Panc1 (cell line): ENCODE results near the gene RIC3. TPM values are rescaled to one million over a fixed set of nuclear protein-coding genes. Genes with fewer than 3 reads are reported as not detected.

Source experiments
- ATAC-seq: fragments of 200-7000 bp; cut with Tn5 transposase; 2 replicates; pipeline ENCODE4 v1.9.1; 2020; ENCODE audit warnings: mild to moderate bottlenecking, moderate library complexity
- BruUV-seq: library from RNA; stranded (reverse); fragments of 400-500 nt; replicated peaks from 2 replicates; lab custom pipeline; 2021; lab: Mats Ljungman, UMichigan
- CTCF ChIA-PET: fragments of 300-600 bp; sonication (Branson Sonifier 250); formaldehyde crosslinking; loops from one replicate; lab custom pipeline; 2022; ENCODE audit warnings: antibody characterized with exemption; lab: Charles Lee
- POLR2A ChIA-PET: fragments of 300-600 bp; sonication (Branson Sonifier 250); formaldehyde crosslinking; loops from one replicate; lab custom pipeline; 2022; ENCODE audit warnings: antibody characterized with exemption; lab: Charles Lee
- DNase-seq: peaks from one replicate; pipeline ENCODE4 v3.0.0-alpha.2; 2010; ENCODE audit warnings: low read depth, low spot score
- H3K27ac ChIP-seq: 2 replicates; pipeline ENCODE4 v1.5.1; 2011; ENCODE audit warnings: mild to moderate bottlenecking, low read length, inconsistent platforms
- H3K27me3 ChIP-seq: fragments of 200-500 bp; sonication (Bioruptor generic); 2 replicates; pipeline ENCODE4 v1.6.0; 2014; ENCODE audit warnings: low read length, inconsistent platforms; ENCODE audit not compliant: control insufficient read depth, insufficient read depth
- H3K36me3 ChIP-seq: fragments of 200-500 bp; sonication (Bioruptor generic); 2 replicates; pipeline ENCODE4 v1.5.1; 2014; ENCODE audit warnings: inconsistent platforms, mild to moderate bottlenecking, low read length, moderate library complexity; ENCODE audit not compliant: control insufficient read depth, insufficient read depth
- H3K4me1 ChIP-seq: 2 replicates; pipeline ENCODE4 v1.5.1; 2011; ENCODE audit warnings: inconsistent platforms, mild to moderate bottlenecking, low read length, moderate library complexity; ENCODE audit not compliant: control insufficient read depth, insufficient read depth
- H3K4me3 ChIP-seq, 2 experiments: 2 replicates each; pipeline ENCODE4 v1.5.1; 2011 to 2012; ENCODE audit warnings: low read depth in 2 of 2, low read length in 2 of 2, mild to moderate bottlenecking in 2 of 2, inconsistent platforms in 1 of 2, moderate library complexity in 1 of 2
- H3K9me3 ChIP-seq: fragments of 200-500 bp; sonication (Bioruptor generic); 2 replicates; pipeline ENCODE4 v1.5.1; 2014; ENCODE audit warnings: low read depth, mild to moderate bottlenecking, inconsistent platforms, low read length, moderate library complexity; ENCODE audit not compliant: control insufficient read depth, insufficient read depth
- POLR2AphosphoS5 ChIP-seq: IDR thresholded peaks from 2 replicates; pipeline ENCODE4 v1.6.1; 2012; ENCODE audit warnings: mild to moderate bottlenecking, low read depth, low read length, moderate library complexity
- SIN3A ChIP-seq: IDR thresholded peaks from 2 replicates; pipeline ENCODE4 v1.6.1; 2012; ENCODE audit warnings: low read depth, mild to moderate bottlenecking, low read length, moderate library complexity, borderline replicate concordance; ENCODE audit not compliant: insufficient read depth
- TCF7L2 ChIP-seq: IDR thresholded peaks from 2 replicates; pipeline ENCODE4 v1.6.1; 2011; ENCODE audit warnings: mild to moderate bottlenecking, low read depth, low read length, inconsistent platforms
- in situ Hi-C: cut with HindIII; loops from 2 replicates; pipeline ENCODE4 v1.10.0; 2016; ENCODE audit warnings: low sequenced_read_pairs, low pct_unique_long_range_greater_than_20kb
- intact Hi-C: fragments of 100-400 bp; cut with micrococcal nuclease; formaldehyde crosslinking; loops from one replicate; pipeline ENCODE4 v1.10.0; 2022; ENCODE audit not compliant: unreplicated experiment
- total RNA-seq: library from RNA; stranded (reverse); gene quantifications from one replicate; pipeline ENCODE4 v1.2.1, GENCODE V29; 2021; ENCODE audit not compliant: unreplicated experiment
- TF ChIP-seq, protein P1 (sequence below): fragments of 450-650 bp; IDR thresholded peaks from 2 replicates; pipeline ENCODE4 v1.5.1; 2017; ENCODE audit warnings: mild to moderate bottlenecking
- TF ChIP-seq, protein P2 (sequence below), 2 experiments: IDR thresholded peaks; 2 replicates each; pipeline ENCODE4 v1.6.1; 2011 to 2012; ENCODE audit warnings: low read depth in 2 of 2, control low read depth in 1 of 2, low read length in 1 of 2, mild to moderate bottlenecking in 1 of 2, moderate library complexity in 1 of 2; ENCODE audit not compliant: insufficient read depth in 1 of 2

The RIC3 gene
- total RNA-seq, 1 experiment from 2014 or later = 4.2 TPM

DNA sequence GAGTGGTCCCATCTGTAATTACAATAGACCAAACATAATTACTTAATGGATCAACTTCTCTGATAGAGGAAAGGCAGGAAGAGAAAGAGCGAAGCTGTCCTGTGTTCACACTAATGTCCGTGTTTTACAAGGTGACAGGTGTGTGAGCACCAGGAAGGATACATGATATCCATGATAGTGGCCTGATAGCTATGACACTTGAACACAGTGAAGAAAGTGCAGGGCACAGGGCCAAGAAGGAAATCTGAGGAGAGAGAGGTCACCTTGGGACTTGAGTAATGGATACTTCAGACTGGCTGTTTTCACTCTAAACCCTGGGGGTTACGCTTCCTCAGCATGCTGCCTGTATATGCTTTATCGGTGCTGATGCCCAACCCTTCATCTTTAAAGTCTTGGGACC, 58.4 kb downstream of the RIC3 start:
- POLR2A ChIA-PET = no interaction called here
- no peak for DNase-seq
- Histone ChIP-seq H3K4me1 (no peaks in the 10 kb centered on the region), H3K36me3 (no peaks in the 10 kb centered on the region), H3K9me3 (0 out of 2 replicates have a peak, but pooled peaks cover 7% of the 10 kb centered on the region), H3K4me3 (no peak overlapping the region), H3K27ac (no peak overlapping the region), H3K27me3 (peaks cover 8% of the 10 kb centered on the region)
- ATAC-seq = no peak
- intact Hi-C loops (loop anchor here (5.0 kb wide), 1 partner anchor 738 kb away; no protein-coding TSS in a partner anchor), in situ Hi-C loops (no loop called here)
- CTCF ChIA-PET = interaction anchor here (2.1 kb wide), 1 partner anchor 11 kb away, joined by 9 read pairs; no protein-coding TSS in a partner anchor
- no TSS peak for BruUV-seq
- TF ChIP-seq, protein P1, sequence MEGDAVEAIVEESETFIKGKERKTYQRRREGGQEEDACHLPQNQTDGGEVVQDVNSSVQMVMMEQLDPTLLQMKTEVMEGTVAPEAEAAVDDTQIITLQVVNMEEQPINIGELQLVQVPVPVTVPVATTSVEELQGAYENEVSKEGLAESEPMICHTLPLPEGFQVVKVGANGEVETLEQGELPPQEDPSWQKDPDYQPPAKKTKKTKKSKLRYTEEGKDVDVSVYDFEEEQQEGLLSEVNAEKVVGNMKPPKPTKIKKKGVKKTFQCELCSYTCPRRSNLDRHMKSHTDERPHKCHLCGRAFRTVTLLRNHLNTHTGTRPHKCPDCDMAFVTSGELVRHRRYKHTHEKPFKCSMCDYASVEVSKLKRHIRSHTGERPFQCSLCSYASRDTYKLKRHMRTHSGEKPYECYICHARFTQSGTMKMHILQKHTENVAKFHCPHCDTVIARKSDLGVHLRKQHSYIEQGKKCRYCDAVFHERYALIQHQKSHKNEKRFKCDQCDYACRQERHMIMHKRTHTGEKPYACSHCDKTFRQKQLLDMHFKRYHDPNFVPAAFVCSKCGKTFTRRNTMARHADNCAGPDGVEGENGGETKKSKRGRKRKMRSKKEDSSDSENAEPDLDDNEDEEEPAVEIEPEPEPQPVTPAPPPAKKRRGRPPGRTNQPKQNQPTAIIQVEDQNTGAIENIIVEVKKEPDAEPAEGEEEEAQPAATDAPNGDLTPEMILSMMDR = no peak
- TF ChIP-seq SIN3A (no peak), TCF7L2 (no peak), POLR2AphosphoS5 (no peak)
- TF ChIP-seq, protein P2, sequence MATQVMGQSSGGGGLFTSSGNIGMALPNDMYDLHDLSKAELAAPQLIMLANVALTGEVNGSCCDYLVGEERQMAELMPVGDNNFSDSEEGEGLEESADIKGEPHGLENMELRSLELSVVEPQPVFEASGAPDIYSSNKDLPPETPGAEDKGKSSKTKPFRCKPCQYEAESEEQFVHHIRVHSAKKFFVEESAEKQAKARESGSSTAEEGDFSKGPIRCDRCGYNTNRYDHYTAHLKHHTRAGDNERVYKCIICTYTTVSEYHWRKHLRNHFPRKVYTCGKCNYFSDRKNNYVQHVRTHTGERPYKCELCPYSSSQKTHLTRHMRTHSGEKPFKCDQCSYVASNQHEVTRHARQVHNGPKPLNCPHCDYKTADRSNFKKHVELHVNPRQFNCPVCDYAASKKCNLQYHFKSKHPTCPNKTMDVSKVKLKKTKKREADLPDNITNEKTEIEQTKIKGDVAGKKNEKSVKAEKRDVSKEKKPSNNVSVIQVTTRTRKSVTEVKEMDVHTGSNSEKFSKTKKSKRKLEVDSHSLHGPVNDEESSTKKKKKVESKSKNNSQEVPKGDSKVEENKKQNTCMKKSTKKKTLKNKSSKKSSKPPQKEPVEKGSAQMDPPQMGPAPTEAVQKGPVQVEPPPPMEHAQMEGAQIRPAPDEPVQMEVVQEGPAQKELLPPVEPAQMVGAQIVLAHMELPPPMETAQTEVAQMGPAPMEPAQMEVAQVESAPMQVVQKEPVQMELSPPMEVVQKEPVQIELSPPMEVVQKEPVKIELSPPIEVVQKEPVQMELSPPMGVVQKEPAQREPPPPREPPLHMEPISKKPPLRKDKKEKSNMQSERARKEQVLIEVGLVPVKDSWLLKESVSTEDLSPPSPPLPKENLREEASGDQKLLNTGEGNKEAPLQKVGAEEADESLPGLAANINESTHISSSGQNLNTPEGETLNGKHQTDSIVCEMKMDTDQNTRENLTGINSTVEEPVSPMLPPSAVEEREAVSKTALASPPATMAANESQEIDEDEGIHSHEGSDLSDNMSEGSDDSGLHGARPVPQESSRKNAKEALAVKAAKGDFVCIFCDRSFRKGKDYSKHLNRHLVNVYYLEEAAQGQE (IDR thresholded peaks at IDR 0.05; ENCODE audit: insufficient read depth in 1 of 2, low read depth in 2 of 2, low read length in 1 of 2) = no peak

DNA sequence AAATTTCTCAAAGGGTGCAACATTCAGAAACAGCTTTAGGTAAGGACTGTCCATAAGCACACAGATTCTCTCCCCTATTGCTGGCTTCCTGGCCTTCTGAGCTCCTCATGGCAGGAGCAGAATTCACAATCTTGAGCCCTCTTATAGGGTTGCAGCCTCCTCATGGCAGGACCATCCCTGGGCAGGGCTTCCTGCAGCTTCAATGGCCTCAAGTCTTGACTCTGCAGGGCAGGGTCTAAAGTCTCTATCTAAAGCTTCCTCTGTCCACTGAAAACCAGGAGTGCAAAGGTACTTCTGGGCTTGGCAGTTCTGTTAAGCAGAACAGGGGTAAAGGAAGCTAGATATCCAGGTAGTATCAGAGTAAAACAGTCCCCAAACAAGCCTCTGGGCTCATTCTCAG, 59.1 kb downstream of the RIC3 start:
- POLR2A ChIA-PET = no interaction called here
- CTCF ChIA-PET = interaction anchor here (2.1 kb wide), 1 partner anchor 10 kb away, joined by 9 read pairs; no protein-coding TSS in a partner anchor
- no TSS peak for BruUV-seq
- Histone ChIP-seq H3K36me3 (no peaks in the 10 kb centered on the region), H3K4me1 (no peaks in the 10 kb centered on the region), H3K27me3 (peaks cover 8% of the 10 kb centered on the region), H3K27ac (no peak overlapping the region), H3K9me3 (0 out of 2 replicates have a peak, but pooled peaks cover 2% of the 10 kb centered on the region), H3K4me3 (no peak overlapping the region)
- 0 out of 2 replicates have a peak, but pooled peaks have one; percentile 45 for ATAC-seq
- TF ChIP-seq POLR2AphosphoS5 (no peak), SIN3A (no peak), TCF7L2 (no peak)
- TF ChIP-seq, protein P1 = no peak
- TF ChIP-seq, protein P2 (IDR thresholded peaks at IDR 0.05; ENCODE audit: insufficient read depth in 1 of 2, low read depth in 2 of 2, low read length in 1 of 2) = no peak
- DNase-seq = no peak
- in situ Hi-C loops = no loop called here
- intact Hi-C loops = loop anchor here (5.0 kb wide), 1 partner anchor 737 kb away; no protein-coding TSS in a partner anchor
